Suprapubic skin (tissue), 4 donors: ENCODE measurements around the gene MRPL14. TPM values are rescaled to one million over a fixed set of nuclear protein-coding genes. Genes with fewer than 3 reads are reported as not detected.
"Not testable (repeated sequence)": the region's sequence is repeated elsewhere in the genome, so short reads cannot be mapped to it uniquely, and the experiment has no call there.

Experiments used
- DNase-seq, 2 donors: peaks; one replicate each; pipeline ENCODE4 v3.0.0-alpha.2; 2019; ENCODE audit warnings: low spot score in 2 of 2
- H3K27ac ChIP-seq: fragments of 200-600 bp; sonication (generic); one replicate; pipeline ENCODE4 v1.5.1; 2019
- H3K27me3 ChIP-seq: fragments of 200-600 bp; sonication (generic); one replicate; pipeline ENCODE4 v1.5.1; 2019
- H3K36me3 ChIP-seq: fragments of 200-600 bp; sonication (generic); one replicate; pipeline ENCODE4 v1.5.1; 2019
- H3K4me1 ChIP-seq: fragments of 200-600 bp; sonication (generic); one replicate; pipeline ENCODE4 v1.5.1; 2019
- H3K4me3 ChIP-seq: fragments of 200-600 bp; sonication (generic); one replicate; pipeline ENCODE4 v1.5.1; 2019; ENCODE audit warnings: mild to moderate bottlenecking
- H3K9me3 ChIP-seq: fragments of 200-600 bp; sonication (generic); one replicate; pipeline ENCODE4 v1.5.1; 2019
- EP300 ChIP-seq: sonication (generic); formaldehyde crosslinking; IDR thresholded peaks from one replicate; pipeline ENCODE4 v1.6.1; 2017; ENCODE audit warnings: antibody characterized with exemption
- POLR2A ChIP-seq, 2 donors: fragments of 450-650 bp; IDR thresholded peaks; one replicate each; pipeline ENCODE4 v1.6.1; 2017; ENCODE audit warnings: antibody characterized with exemption in 2 of 2, mild to moderate bottlenecking in 2 of 2, moderate library complexity in 2 of 2
- POLR2AphosphoS5 ChIP-seq, 3 donors: sonication (generic); formaldehyde crosslinking; IDR thresholded peaks; one replicate each; pipeline ENCODE4 v1.6.1; 2017; ENCODE audit warnings: antibody characterized with exemption in 3 of 3
- WGBS: methylation state at CpG from one replicate; pipeline ENCODE4 v1.1.5; 2018; 5-methylcytosine and 5-hydroxymethylcytosine counted together
- total RNA-seq, 4 donors: library from RNA; depleted of rRNA; stranded (reverse); fragments of >200 nt; gene quantifications; one replicate each; pipeline ENCODE4 v1.1.0, GENCODE V29; 2016
- TF ChIP-seq, protein P1 (sequence below), 2 donors: fragments of 200-600 bp in 1 of 2; fragments of 450-650 bp in 1 of 2; sonication (generic) in 1 of 2; IDR thresholded peaks; one replicate each; pipeline ENCODE4 v1.5.1; 2016 to 2019; ENCODE audit warnings: antibody characterized with exemption in 2 of 2, mild to moderate bottlenecking in 1 of 2, moderate library complexity in 1 of 2

MRPL14 gene
- total RNA-seq, 4 donors from 2014 or later = 25.1 to 49.8 (median 44.0) TPM

DNA sequence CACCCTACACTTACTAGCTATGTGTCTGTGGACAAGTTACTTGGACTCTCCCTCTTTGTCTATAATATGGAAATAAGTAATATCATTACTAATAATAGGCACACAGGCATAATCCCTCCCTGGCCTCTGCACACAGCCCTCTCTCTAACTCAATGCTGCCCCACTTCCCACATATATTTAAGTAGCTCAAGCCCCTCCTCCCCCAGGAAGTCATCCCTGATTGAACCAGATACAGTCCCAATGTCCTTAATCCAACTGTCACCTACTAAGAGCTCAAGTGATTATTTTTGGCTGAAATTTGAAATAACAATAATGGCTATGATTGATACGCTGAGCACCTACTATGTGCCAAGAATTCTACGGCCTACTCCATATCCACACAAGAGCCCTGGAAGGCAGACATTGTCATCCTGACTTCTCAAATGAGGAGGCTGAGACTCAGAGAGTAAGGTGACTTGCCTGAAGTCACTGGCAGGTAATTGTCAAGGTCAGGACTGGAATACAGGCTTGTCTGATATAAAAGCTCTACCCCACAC, 29.4 kb downstream of the MRPL14 start:
- Histone ChIP-seq H3K9me3 (no peaks in the 10 kb centered on the region), H3K27ac (no peak overlapping the region), H3K36me3 (peaks cover 7% of the 10 kb centered on the region), H3K27me3 (no peaks in the 10 kb centered on the region), H3K4me1 (peaks cover 4% of the 10 kb centered on the region), H3K4me3 (no peak overlapping the region)
- TF ChIP-seq POLR2AphosphoS5 (IDR thresholded peaks at IDR 0.05) (no peak), EP300 (no peak), POLR2A (IDR thresholded peaks at IDR 0.05) (no peak)
- TF ChIP-seq, protein P1, sequence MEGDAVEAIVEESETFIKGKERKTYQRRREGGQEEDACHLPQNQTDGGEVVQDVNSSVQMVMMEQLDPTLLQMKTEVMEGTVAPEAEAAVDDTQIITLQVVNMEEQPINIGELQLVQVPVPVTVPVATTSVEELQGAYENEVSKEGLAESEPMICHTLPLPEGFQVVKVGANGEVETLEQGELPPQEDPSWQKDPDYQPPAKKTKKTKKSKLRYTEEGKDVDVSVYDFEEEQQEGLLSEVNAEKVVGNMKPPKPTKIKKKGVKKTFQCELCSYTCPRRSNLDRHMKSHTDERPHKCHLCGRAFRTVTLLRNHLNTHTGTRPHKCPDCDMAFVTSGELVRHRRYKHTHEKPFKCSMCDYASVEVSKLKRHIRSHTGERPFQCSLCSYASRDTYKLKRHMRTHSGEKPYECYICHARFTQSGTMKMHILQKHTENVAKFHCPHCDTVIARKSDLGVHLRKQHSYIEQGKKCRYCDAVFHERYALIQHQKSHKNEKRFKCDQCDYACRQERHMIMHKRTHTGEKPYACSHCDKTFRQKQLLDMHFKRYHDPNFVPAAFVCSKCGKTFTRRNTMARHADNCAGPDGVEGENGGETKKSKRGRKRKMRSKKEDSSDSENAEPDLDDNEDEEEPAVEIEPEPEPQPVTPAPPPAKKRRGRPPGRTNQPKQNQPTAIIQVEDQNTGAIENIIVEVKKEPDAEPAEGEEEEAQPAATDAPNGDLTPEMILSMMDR (IDR thresholded peaks at IDR 0.05) = no peak
- no peak for DNase-seq
- 36% methylated on average over 2 of the region's 2 CpGs for WGBS

DNA sequence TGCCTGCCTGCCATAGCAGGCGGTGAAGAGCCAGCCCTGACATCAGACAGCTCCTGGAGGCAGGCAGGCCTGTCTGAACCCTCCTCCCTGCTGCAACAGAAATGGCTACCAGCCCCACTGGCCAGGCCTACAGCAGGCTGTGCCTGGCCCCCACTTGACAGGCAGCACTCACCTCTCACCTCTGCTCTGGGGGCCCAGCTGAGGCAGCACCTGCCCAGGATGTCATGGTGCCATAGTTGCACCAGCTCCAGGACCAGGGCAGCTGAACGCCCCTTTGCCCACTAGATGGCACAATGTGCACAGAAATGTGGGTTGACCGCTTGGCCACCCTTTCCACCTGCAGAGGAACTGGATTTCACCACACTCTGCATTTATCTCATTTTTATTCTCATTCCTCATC, 30.6 kb downstream of the MRPL14 start:
- Histone ChIP-seq H3K4me3 (no peak overlapping the region), H3K27ac (no peak overlapping the region), H3K9me3 (no peaks in the 10 kb centered on the region), H3K4me1 (peaks cover 4% of the 10 kb centered on the region), H3K27me3 (no peaks in the 10 kb centered on the region), H3K36me3 (peaks cover 7% of the 10 kb centered on the region)
- 15% methylated on average over 2 of the region's 3 CpGs for WGBS
- peak in 1 of 2 donors; percentile 80 for DNase-seq
- TF ChIP-seq, protein P1 (IDR thresholded peaks at IDR 0.05) = peak; percentile 60 to 62
- TF ChIP-seq POLR2AphosphoS5 (IDR thresholded peaks at IDR 0.05) = no peak
- no peak for TF ChIP-seq POLR2A (IDR thresholded peaks at IDR 0.05)

DNA sequence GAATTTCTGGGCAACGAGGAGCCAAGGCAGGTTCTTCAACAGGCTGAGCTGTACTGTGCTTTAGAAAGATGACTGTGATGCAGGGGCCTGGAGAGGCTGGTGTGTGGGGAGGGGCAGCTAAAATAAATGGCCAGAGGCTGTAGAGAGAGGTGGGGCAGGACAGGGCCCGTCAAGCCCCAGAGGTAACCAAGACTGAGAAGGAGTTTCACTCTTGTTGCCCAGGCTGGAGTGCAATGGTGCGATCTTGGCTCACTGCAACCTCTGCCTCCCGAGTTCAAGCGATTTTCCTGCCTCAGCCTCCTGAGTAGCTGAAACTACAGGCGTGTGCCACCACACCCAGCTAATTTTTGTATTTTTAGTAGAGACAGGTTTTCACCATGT, 32.0 kb downstream of the MRPL14 start:
- WGBS = 68% methylated on average over 6 of the region's 6 CpGs
- not testable (repeated sequence) for H3K27me3 ChIP-seq, H3K27ac ChIP-seq, H3K4me1 ChIP-seq, H3K36me3 ChIP-seq, H3K4me3 ChIP-seq, H3K9me3 ChIP-seq, DNase-seq

DNA sequence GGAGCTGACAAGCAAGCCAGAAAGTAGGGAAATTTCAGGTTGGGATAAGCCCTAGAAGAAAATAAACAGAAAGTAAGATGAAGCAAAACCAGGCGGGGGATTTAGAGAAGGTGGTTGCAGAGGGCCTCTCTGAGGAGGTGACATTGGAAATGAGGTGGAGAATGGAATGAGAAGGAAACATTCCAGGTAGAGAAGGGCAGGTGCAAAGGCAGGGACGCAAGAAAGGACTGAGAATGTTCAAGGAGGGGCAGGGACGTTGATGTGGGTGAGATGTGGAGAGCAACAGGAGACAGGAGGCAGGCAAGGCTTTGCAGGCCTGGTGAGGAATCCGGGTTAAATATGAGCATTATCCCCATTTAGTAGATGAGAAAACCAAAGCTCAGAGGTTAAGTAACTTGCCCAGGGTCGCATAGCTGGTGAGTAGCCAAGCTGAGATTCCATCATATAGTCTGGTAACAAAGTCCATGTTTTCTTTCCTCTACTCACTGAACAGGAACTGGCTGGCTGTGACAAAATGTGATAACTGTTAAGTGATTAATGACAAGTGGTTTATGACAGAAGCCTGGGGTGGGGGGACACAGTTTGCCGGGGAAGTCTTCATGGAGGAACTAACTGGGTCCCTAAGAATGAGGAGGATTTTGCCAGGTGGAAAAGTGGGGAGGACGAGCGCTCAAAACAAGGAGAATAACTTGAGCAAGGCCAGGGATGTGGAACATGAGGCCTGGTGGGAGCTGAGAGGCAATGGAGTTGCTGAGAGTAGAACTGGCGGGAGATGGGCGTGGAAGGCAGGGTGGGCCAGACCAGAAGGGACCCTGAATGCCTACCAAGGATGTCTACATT, 32.6 kb downstream of the MRPL14 start:
- no peaks in the 10 kb centered on the region for H3K27me3 ChIP-seq
- peaks cover 4% of the 10 kb centered on the region for H3K4me1 ChIP-seq
- WGBS = 84% methylated on average over 10 of the region's 10 CpGs
- no peak for DNase-seq
- no peaks in the 10 kb centered on the region for H3K9me3 ChIP-seq
- H3K27ac ChIP-seq = no peak overlapping the region
- peaks cover 7% of the 10 kb centered on the region for H3K36me3 ChIP-seq
- no peak overlapping the region for H3K4me3 ChIP-seq
- TF ChIP-seq POLR2AphosphoS5 (IDR thresholded peaks at IDR 0.05) = no peak
- no peak for TF ChIP-seq POLR2A (IDR thresholded peaks at IDR 0.05)
- TF ChIP-seq, protein P1 (IDR thresholded peaks at IDR 0.05) = no peak
- TF ChIP-seq EP300 = no peak

DNA sequence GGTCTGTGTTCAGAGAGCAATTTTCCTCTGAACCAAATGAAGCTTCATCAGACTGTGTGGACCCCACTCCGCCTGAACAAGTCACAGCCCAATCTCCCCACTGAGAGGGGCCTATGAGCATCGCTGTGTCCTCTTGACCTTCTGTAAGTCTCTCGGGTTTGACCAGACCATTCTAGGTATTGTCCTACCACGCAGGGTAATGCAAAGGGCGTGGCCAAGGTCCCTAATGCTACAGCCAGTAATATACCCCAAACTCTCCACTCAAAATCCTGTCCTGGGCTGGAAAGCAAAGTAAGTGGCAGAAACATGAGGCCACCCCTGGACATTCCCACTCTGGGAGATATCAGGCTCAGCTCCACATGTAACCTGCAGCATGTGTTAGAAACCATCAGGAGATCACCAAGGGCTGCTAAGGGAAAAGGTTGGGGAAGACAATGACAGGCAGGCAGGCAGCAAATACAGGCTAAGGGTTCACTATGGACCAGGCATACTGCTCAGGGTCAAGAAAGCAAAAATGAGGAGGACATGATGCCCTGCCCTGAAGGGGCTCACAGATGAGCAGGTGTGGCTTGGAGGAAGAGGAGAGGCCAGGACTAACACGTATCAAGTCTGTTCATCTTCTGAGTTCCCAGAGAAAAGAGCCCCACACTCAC, 33.4 kb downstream of the MRPL14 start:
- TF ChIP-seq POLR2A (IDR thresholded peaks at IDR 0.05) = no peak
- TF ChIP-seq POLR2AphosphoS5 (IDR thresholded peaks at IDR 0.05) = no peak
- TF ChIP-seq EP300 = no peak
- TF ChIP-seq, protein P1 (IDR thresholded peaks at IDR 0.05) = no peak

More for the DNA sequence above, 33.4 kb downstream of the MRPL14 start:
- no peak for DNase-seq
- H3K4me1 ChIP-seq = peaks cover 4% of the 10 kb centered on the region
- H3K36me3 ChIP-seq = peaks cover 7% of the 10 kb centered on the region
- H3K9me3 ChIP-seq = no peaks in the 10 kb centered on the region
- no peaks in the 10 kb centered on the region for H3K27me3 ChIP-seq
- no peak overlapping the region for H3K4me3 ChIP-seq
- no peak overlapping the region for H3K27ac ChIP-seq
- 92% methylated on average over 6 of the region's 6 CpGs for WGBS
